HepG2 (cell line): Measurements from ENCODE around the gene SNCA.

Source experiments
- RBAK ChIP-seq: sonication (generic); formaldehyde crosslinking; IDR thresholded peaks from 2 replicates; pipeline ENCODE4 v1.5.1; 2020; ENCODE audit warnings: mild to moderate bottlenecking, missing genetic modification reagents
- XRCC5 ChIP-seq: fragments of 200-400 bp; formaldehyde crosslinking; optimal IDR thresholded peaks from 2 replicates; pipeline ENCODE3; 2017; ENCODE audit warnings: mild to moderate bottlenecking, low read length
- ZBTB1 ChIP-seq: sonication (generic); formaldehyde crosslinking; IDR thresholded peaks from 2 replicates; pipeline ENCODE4 v1.4.0; 2020; ENCODE audit warnings: missing genetic modification reagents, borderline replicate concordance
- TF ChIP-seq, protein P1 (sequence below): sonication (generic); formaldehyde crosslinking; IDR thresholded peaks from 2 replicates; pipeline ENCODE4 v1.4.0; 2020; ENCODE audit warnings: missing genetic modification reagents, borderline replicate concordance
- TF ChIP-seq, protein P2 (sequence below): sonication (generic); formaldehyde crosslinking; IDR thresholded peaks from 2 replicates; pipeline ENCODE4 v1.4.0; 2020; ENCODE audit warnings: missing genetic modification reagents, borderline replicate concordance

DNA sequence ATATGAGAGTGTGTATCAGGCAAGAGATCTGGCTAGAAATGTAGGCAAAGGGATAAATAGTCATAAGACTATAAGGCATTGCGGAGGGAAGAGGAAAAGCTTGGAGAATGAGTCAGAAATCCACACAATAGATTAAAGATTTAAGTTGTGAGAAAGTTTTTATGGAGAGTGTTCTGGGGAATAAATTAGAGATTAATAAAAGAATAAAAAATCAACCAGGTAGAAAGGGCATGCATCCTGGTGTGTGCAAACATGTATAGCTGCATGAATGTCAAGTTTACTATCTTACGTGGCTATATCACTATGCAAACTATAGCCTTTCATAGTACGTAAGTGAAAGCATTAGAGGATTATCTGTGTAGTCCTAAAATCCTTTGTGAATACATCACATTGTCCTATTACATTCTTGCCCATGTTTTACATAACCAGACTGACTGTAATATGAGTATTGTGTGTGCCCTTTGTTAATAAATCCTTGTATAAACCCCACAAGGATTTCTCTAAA, 36.9 kb downstream of the SNCA start:
- TF ChIP-seq XRCC5 = no peak
- TF ChIP-seq, protein P1, sequence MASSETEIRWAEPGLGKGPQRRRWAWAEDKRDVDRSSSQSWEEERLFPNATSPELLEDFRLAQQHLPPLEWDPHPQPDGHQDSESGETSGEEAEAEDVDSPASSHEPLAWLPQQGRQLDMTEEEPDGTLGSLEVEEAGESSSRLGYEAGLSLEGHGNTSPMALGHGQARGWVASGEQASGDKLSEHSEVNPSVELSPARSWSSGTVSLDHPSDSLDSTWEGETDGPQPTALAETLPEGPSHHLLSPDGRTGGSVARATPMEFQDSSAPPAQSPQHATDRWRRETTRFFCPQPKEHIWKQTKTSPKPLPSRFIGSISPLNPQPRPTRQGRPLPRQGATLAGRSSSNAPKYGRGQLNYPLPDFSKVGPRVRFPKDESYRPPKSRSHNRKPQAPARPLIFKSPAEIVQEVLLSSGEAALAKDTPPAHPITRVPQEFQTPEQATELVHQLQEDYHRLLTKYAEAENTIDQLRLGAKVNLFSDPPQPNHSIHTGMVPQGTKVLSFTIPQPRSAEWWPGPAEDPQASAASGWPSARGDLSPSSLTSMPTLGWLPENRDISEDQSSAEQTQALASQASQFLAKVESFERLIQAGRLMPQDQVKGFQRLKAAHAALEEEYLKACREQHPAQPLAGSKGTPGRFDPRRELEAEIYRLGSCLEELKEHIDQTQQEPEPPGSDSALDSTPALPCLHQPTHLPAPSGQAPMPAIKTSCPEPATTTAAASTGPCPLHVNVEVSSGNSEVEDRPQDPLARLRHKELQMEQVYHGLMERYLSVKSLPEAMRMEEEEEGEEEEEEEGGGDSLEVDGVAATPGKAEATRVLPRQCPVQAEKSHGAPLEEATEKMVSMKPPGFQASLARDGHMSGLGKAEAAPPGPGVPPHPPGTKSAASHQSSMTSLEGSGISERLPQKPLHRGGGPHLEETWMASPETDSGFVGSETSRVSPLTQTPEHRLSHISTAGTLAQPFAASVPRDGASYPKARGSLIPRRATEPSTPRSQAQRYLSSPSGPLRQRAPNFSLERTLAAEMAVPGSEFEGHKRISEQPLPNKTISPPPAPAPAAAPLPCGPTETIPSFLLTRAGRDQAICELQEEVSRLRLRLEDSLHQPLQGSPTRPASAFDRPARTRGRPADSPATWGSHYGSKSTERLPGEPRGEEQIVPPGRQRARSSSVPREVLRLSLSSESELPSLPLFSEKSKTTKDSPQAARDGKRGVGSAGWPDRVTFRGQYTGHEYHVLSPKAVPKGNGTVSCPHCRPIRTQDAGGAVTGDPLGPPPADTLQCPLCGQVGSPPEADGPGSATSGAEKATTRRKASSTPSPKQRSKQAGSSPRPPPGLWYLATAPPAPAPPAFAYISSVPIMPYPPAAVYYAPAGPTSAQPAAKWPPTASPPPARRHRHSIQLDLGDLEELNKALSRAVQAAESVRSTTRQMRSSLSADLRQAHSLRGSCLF = no peak
- TF ChIP-seq ZBTB1 (CRISPR knock-in tag) = no peak
- TF ChIP-seq RBAK (CRISPR knock-in tag) = no peak
- TF ChIP-seq, protein P2, sequence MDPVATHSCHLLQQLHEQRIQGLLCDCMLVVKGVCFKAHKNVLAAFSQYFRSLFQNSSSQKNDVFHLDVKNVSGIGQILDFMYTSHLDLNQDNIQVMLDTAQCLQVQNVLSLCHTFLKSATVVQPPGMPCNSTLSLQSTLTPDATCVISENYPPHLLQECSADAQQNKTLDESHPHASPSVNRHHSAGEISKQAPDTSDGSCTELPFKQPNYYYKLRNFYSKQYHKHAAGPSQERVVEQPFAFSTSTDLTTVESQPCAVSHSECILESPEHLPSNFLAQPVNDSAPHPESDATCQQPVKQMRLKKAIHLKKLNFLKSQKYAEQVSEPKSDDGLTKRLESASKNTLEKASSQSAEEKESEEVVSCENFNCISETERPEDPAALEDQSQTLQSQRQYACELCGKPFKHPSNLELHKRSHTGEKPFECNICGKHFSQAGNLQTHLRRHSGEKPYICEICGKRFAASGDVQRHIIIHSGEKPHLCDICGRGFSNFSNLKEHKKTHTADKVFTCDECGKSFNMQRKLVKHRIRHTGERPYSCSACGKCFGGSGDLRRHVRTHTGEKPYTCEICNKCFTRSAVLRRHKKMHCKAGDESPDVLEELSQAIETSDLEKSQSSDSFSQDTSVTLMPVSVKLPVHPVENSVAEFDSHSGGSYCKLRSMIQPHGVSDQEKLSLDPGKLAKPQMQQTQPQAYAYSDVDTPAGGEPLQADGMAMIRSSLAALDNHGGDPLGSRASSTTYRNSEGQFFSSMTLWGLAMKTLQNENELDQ (CRISPR knock-in tag) = no peak
